Measurements from ENCODE around the gene OSBPL5. TPM values are rescaled to one million over a fixed set of nuclear protein-coding genes. Genes with fewer than 3 reads are reported as not detected.

Gene OSBPL5
- total RNA-seq, 1 donor from 2014 or later, result 115 TPM

DNA sequence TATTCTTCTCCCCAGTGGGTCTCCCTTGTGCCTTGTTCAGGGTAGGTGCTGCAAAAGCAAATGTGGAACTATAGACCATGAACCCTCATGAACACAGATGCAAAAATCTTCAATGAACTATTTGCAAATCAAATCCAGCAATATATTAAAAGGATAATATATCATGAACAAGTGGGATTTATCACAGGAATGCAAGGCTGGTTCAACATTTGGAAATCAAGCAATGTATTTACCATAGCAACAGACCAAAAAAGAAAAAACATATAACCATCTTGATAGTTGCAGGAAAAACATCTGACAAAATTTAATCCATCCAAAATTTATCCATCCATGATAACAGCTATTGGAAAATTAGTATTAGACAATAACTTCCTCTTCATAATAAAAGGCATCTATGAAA is 11.4 kb upstream of the OSBPL5 start:
- H3K4me3 Mint-ChIP-seq (ENCODE audit: unreplicated experiment), result no peak overlapping the region
- TF ChIP-seq, protein P1, sequence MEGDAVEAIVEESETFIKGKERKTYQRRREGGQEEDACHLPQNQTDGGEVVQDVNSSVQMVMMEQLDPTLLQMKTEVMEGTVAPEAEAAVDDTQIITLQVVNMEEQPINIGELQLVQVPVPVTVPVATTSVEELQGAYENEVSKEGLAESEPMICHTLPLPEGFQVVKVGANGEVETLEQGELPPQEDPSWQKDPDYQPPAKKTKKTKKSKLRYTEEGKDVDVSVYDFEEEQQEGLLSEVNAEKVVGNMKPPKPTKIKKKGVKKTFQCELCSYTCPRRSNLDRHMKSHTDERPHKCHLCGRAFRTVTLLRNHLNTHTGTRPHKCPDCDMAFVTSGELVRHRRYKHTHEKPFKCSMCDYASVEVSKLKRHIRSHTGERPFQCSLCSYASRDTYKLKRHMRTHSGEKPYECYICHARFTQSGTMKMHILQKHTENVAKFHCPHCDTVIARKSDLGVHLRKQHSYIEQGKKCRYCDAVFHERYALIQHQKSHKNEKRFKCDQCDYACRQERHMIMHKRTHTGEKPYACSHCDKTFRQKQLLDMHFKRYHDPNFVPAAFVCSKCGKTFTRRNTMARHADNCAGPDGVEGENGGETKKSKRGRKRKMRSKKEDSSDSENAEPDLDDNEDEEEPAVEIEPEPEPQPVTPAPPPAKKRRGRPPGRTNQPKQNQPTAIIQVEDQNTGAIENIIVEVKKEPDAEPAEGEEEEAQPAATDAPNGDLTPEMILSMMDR (IDR thresholded peaks at IDR 0.05; ENCODE audit: partially characterized antibody, unreplicated experiment), result no peak

DNA sequence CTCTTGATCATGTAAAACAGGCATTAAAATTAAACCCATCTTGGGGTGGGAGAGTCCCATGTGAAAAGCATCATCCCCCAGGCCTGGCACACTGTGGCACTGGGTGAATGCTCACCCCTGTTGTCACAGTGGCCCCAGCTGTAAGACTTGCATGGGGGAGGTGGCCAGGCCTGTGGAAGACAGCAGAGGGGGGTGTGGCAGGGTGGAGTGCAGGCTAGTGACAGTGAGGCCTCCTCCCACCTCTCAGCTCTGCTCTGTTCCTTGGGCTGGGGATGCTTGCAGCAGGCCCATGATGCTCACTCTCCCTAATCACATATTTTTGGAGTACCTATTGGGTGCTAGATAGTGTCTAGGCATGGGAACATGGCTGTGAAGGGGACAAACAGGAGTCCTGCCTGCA is 10.1 kb upstream of the OSBPL5 start:
- H3K36me3 Mint-ChIP-seq (ENCODE audit: unreplicated experiment), result peaks cover 12% of the 10 kb centered on the region
- H3K27ac Mint-ChIP-seq (ENCODE audit: unreplicated experiment), result no peak overlapping the region
- H3K4me3 Mint-ChIP-seq (ENCODE audit: unreplicated experiment), result no peak overlapping the region
- H3K27me3 Mint-ChIP-seq (ENCODE audit: unreplicated experiment), result no peaks in the 10 kb centered on the region
- TF ChIP-seq, protein P1 (IDR thresholded peaks at IDR 0.05; ENCODE audit: partially characterized antibody, unreplicated experiment), result no peak
- no peaks in the 10 kb centered on the region for H3K4me1 Mint-ChIP-seq (ENCODE audit: low read depth, unreplicated experiment)
- H3K9me3 Mint-ChIP-seq (ENCODE audit: unreplicated experiment), result peaks cover 3% of the 10 kb centered on the region
- DNase-seq, result no peak

More for the DNA sequence above, 11.4 kb upstream of the OSBPL5 start:
- H3K9me3 Mint-ChIP-seq (ENCODE audit: unreplicated experiment), result peaks cover 3% of the 10 kb centered on the region
- H3K4me1 Mint-ChIP-seq (ENCODE audit: low read depth, unreplicated experiment), result no peaks in the 10 kb centered on the region
- H3K36me3 Mint-ChIP-seq (ENCODE audit: unreplicated experiment), result peaks cover 16% of the 10 kb centered on the region
- peaks cover 2% of the 10 kb centered on the region for H3K27me3 Mint-ChIP-seq (ENCODE audit: unreplicated experiment)
- no peak for DNase-seq
- H3K27ac Mint-ChIP-seq (ENCODE audit: unreplicated experiment), result no peak overlapping the region

DNA sequence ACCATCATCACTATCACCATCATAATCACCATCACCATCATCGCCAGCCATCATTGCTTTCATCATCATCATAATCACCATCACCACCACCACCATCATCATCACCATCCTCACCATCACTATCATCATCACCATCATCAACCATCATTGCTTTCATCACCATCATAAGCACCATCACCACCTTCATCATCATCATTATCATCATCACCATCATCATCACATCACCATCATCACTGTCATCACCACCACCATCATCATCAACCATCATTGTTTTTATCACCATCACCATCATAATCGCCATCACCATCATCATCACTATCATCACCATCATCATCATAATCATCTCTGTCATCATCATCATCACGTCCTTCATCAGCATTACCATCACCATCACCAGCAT is 9.3 kb upstream of the OSBPL5 start:
- Mint-ChIP-seq H3K9me3 (ENCODE audit: unreplicated experiment) (peaks cover 3% of the 10 kb centered on the region), H3K36me3 (ENCODE audit: unreplicated experiment) (peaks cover 8% of the 10 kb centered on the region), H3K27ac (ENCODE audit: unreplicated experiment) (no peak overlapping the region), H3K27me3 (ENCODE audit: unreplicated experiment) (no peaks in the 10 kb centered on the region), H3K4me1 (ENCODE audit: low read depth, unreplicated experiment) (peaks cover 4% of the 10 kb centered on the region), H3K4me3 (ENCODE audit: unreplicated experiment) (no peak overlapping the region)
- DNase-seq, result no peak
- TF ChIP-seq, protein P1 (IDR thresholded peaks at IDR 0.05; ENCODE audit: partially characterized antibody, unreplicated experiment), result no peak

DNA sequence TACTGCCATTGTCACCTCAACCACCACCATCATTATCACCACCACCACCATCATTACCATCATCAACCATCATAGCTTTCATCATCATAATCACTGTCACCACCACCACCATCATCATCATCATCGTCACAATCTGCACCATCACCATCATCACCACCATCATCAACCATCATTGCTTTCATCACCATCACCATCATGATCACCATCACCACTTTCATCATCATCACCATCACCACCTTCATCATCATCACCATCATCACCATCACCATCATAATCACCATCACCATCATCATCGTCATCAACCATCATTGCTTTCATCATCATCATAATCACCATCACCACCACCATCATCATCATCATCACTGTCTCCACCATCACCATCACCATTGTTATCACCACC is 8.7 kb upstream of the OSBPL5 start:
- H3K27me3 Mint-ChIP-seq (ENCODE audit: unreplicated experiment), result no peaks in the 10 kb centered on the region
- TF ChIP-seq, protein P1 (IDR thresholded peaks at IDR 0.05; ENCODE audit: partially characterized antibody, unreplicated experiment), result no peak
- DNase-seq, result no peak
- peaks cover 8% of the 10 kb centered on the region for H3K4me1 Mint-ChIP-seq (ENCODE audit: low read depth, unreplicated experiment)
- H3K36me3 Mint-ChIP-seq (ENCODE audit: unreplicated experiment), result peaks cover 8% of the 10 kb centered on the region
- H3K9me3 Mint-ChIP-seq (ENCODE audit: unreplicated experiment), result peaks cover 3% of the 10 kb centered on the region
- no peak overlapping the region for H3K4me3 Mint-ChIP-seq (ENCODE audit: unreplicated experiment)
- no peak overlapping the region for H3K27ac Mint-ChIP-seq (ENCODE audit: unreplicated experiment)

DNA sequence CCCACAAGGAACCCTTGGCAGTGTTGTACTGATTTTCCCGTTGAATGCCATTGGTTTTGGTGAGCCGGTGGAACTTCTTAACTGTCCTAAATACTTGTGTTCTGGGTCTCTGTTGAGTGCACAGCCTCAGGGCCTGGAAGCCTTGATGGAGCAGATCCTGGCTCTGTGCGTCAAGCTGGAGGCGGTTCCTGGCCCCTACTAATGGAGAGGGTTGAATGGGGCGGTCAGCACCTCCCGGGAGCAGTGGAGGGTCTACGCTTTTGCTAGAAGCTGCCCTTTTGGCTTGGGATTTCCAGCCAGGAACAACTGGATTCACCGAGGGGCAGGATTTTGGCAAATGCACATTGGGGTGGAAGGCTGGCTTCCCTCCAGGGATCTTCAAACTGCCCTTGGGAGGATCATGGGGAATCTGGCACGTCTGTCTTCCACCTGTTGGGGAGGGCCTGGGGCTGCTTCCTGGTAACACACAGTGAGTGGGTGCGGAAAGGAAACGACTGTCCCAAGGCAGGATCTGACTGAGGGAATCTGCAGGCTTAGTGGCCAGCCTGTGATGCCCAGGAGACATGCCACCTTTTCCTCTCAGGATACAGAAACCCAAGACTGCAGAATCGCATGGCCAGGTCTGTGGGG is 6.9 kb upstream of the OSBPL5 start:
- DNase-seq, result peak; percentile 7
- H3K27me3 Mint-ChIP-seq (ENCODE audit: unreplicated experiment), result peaks cover 2% of the 10 kb centered on the region
- H3K36me3 Mint-ChIP-seq (ENCODE audit: unreplicated experiment), result peaks cover 8% of the 10 kb centered on the region
- no peak overlapping the region for H3K27ac Mint-ChIP-seq (ENCODE audit: unreplicated experiment)
- H3K4me1 Mint-ChIP-seq (ENCODE audit: low read depth, unreplicated experiment), result peaks cover 12% of the 10 kb centered on the region
- no peak overlapping the region for H3K4me3 Mint-ChIP-seq (ENCODE audit: unreplicated experiment)
- H3K9me3 Mint-ChIP-seq (ENCODE audit: unreplicated experiment), result peaks cover 5% of the 10 kb centered on the region
- TF ChIP-seq, protein P1 (IDR thresholded peaks at IDR 0.05; ENCODE audit: partially characterized antibody, unreplicated experiment), result no peak
